ENCODE measurements around the gene MYO3B.

MYO3B gene

DNA sequence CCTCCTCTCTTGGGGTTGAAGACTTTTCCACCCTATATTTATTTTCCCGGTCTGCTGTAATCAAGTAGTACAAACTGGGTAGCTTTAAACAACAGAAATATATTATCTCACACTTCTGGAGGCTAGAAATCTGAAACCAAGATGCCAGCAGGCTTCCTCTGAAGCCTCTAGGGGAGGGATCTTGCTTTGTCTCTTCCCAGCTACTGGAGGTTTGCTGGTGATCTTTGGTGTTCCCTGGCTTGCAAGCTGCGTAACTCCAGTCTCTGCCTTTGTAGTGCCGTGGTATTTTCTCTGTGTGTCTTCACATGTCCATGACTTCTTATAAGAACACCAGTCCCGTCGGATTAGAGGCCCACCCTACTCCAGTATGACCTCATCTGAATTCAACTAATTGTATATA lies 44.4 kb downstream of the MYO3B start:
- no peak for DNase-seq (ENCODE audit: extremely low read depth, insufficient read length)

DNA sequence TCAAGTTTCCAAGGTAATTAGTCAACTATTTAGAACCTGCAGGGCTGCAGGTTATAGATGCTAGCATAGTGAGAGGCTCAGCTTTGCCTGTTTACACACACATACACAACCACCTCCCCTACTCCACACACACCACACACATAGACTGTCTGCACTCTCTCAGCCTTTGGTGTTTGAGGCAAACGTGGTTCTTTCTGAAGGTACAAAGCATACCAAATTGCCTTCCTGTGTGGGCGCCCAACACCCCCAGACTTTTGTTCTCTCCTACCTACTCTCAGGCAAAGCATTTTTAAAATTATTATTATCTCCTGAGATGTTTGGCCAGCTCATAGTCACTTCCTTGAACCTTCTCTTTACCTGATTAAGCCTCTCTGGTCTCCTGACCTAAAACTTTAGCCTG lies 44.9 kb downstream of the MYO3B start:
- H3K27me3 ChIP-seq (replicated peaks; ENCODE audit: control insufficient read depth, insufficient read depth, low read length) = no peaks in the 10 kb centered on the region
- DNase-seq (ENCODE audit: extremely low read depth, insufficient read length) = no peak
- TF ChIP-seq, protein P1, sequence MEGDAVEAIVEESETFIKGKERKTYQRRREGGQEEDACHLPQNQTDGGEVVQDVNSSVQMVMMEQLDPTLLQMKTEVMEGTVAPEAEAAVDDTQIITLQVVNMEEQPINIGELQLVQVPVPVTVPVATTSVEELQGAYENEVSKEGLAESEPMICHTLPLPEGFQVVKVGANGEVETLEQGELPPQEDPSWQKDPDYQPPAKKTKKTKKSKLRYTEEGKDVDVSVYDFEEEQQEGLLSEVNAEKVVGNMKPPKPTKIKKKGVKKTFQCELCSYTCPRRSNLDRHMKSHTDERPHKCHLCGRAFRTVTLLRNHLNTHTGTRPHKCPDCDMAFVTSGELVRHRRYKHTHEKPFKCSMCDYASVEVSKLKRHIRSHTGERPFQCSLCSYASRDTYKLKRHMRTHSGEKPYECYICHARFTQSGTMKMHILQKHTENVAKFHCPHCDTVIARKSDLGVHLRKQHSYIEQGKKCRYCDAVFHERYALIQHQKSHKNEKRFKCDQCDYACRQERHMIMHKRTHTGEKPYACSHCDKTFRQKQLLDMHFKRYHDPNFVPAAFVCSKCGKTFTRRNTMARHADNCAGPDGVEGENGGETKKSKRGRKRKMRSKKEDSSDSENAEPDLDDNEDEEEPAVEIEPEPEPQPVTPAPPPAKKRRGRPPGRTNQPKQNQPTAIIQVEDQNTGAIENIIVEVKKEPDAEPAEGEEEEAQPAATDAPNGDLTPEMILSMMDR (IDR thresholded peaks at IDR 0.05; ENCODE audit: insufficient read depth, low read length, poor library complexity, severe bottlenecking) = no peak
- no peaks in the 10 kb centered on the region for H3K36me3 ChIP-seq (ENCODE audit: control insufficient read depth, insufficient read depth, low read length)
- no peak overlapping the region for H3K4me3 ChIP-seq (replicated peaks; ENCODE audit: low read depth, low read length)

More for the DNA sequence above, 44.4 kb downstream of the MYO3B start:
- Histone ChIP-seq H3K27me3 (replicated peaks; ENCODE audit: control insufficient read depth, insufficient read depth, low read length) (no peaks in the 10 kb centered on the region), H3K36me3 (ENCODE audit: control insufficient read depth, insufficient read depth, low read length) (no peaks in the 10 kb centered on the region), H3K4me3 (replicated peaks; ENCODE audit: low read depth, low read length) (no peak overlapping the region)
- TF ChIP-seq, protein P1 (IDR thresholded peaks at IDR 0.05; ENCODE audit: insufficient read depth, low read length, poor library complexity, severe bottlenecking) = no peak

DNA sequence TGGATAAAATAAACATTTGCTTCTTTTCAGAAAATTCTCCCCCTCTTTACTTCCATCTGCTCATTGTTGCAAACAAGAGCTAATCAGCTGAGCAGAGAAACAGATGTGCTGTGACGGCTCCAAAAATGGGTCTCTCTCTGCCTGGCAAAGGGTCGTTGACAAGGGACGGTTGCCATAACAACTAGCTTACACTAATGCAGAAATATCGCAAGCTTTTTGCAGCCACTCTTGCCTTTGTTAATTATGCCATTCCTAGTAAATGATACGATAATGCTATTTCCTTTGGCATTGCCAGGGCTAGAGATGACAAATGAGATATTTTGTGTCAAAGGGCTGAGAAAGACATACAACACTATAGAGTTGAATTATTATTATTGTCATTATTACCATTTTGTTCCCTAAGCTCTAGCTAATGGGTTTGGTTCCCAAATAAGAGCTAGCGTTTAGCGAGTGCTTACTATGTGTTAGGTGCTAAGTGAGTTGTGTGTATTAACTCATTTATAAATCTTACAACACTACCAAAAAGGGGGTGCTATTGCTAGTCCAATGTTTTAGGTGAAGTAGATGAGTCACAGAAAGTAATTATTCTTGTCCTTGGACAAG lies 46.8 kb downstream of the MYO3B start:
- DNase-seq (ENCODE audit: extremely low read depth, insufficient read length) = no peak
- no peak overlapping the region for H3K4me3 ChIP-seq (replicated peaks; ENCODE audit: low read depth, low read length)
- TF ChIP-seq, protein P1 (IDR thresholded peaks at IDR 0.05; ENCODE audit: insufficient read depth, low read length, poor library complexity, severe bottlenecking) = no peak

GRCh38 chr2:170226216-170226615 lies 48.3 kb downstream of the MYO3B start:
- Histone ChIP-seq H3K36me3 (ENCODE audit: control insufficient read depth, insufficient read depth, low read length) (no peaks in the 10 kb centered on the region), H3K4me3 (replicated peaks; ENCODE audit: low read depth, low read length) (no peak overlapping the region), H3K27me3 (replicated peaks; ENCODE audit: control insufficient read depth, insufficient read depth, low read length) (no peaks in the 10 kb centered on the region)
- TF ChIP-seq, protein P1 (IDR thresholded peaks at IDR 0.05; ENCODE audit: insufficient read depth, low read length, poor library complexity, severe bottlenecking) = no peak
- no peak for DNase-seq (ENCODE audit: extremely low read depth, insufficient read length)

More for the DNA sequence above, 46.8 kb downstream of the MYO3B start:
- Histone ChIP-seq H3K27me3 (replicated peaks; ENCODE audit: control insufficient read depth, insufficient read depth, low read length) (no peaks in the 10 kb centered on the region), H3K36me3 (ENCODE audit: control insufficient read depth, insufficient read depth, low read length) (no peaks in the 10 kb centered on the region)

DNA sequence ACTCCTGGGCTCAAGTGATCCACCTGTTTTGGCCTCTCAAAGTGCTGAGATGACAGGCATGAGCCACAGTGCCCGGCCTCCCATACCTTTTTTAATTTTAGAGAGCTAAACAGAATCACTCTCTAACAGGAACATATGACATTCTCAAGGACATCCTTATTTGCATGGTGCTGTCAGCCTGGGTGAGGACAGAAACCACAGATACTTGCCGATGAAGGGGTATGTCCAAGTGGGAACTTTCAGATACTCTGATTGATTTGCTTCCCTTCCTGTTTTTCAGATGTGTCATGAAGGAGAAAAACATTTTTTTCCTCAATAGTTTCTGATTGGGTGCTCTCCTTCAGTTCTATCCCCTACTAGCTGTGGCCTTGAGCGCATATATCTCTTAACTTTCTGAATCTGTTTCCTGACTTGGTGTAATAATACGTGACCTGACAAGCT lies 49.6 kb downstream of the MYO3B start:
- H3K27me3 ChIP-seq (replicated peaks; ENCODE audit: control insufficient read depth, insufficient read depth, low read length) = no peaks in the 10 kb centered on the region
- H3K4me3 ChIP-seq (replicated peaks; ENCODE audit: low read depth, low read length) = no peak overlapping the region
- TF ChIP-seq, protein P1 (IDR thresholded peaks at IDR 0.05; ENCODE audit: insufficient read depth, low read length, poor library complexity, severe bottlenecking) = no peak
- DNase-seq (ENCODE audit: extremely low read depth, insufficient read length) = peak; percentile 15
- H3K36me3 ChIP-seq (ENCODE audit: control insufficient read depth, insufficient read depth, low read length) = no peaks in the 10 kb centered on the region

- Histone ChIP-seq H3K36me3 (ENCODE audit: control insufficient read depth, insufficient read depth, low read length) (no peaks in the 10 kb centered on the region), H3K4me3 (replicated peaks; ENCODE audit: low read depth, low read length) (no peak overlapping the region), H3K27me3 (replicated peaks; ENCODE audit: control insufficient read depth, insufficient read depth, low read length) (no peaks in the 10 kb centered on the region)
- TF ChIP-seq, protein P1 (IDR thresholded peaks at IDR 0.05; ENCODE audit: insufficient read depth, low read length, poor library complexity, severe bottlenecking) = no peak
- no peak for DNase-seq (ENCODE audit: extremely low read depth, insufficient read length)
Measured at GRCh38 chr2:170227951-170228350, 50.0 kb downstream of the MYO3B start.
